ENCODE data around the gene CETP.

The CETP gene

GRCh38 chr16:56961851-56962281, at the start of gene CETP:
TSS of gene CETP (plus strand) at chr16:56961950. CDS start at chr16:56961980, 30 bp downstream.
- CTCF ChIA-PET: interaction anchor here (0.7 kb wide), 1 partner anchor 95 kb away, joined by 3 read pairs; no protein-coding TSS in a partner anchor
- TF ChIP-seq SP1 (IDR thresholded peaks at IDR 0.05) (no peak), FOXA1 (IDR thresholded peaks at IDR 0.05) (no peak), ELF4 (IDR thresholded peaks at IDR 0.05) (no peak), TARDBP (IDR thresholded peaks at IDR 0.05) (no peak), L3MBTL2 (conservative IDR thresholded peaks at IDR 0.05) (no peak), ARNT (IDR thresholded peaks at IDR 0.05) (no peak)
- DNase-seq (ENCODE audit: extremely low spot score): no peak
- POLR2A ChIA-PET: no interaction called here

- CTCF ChIA-PET: no interaction called here
- POLR2A ChIA-PET: interaction anchor here (3.0 kb wide), 1 partner anchor 18 kb away, joined by 15 read pairs; the partner anchor contains the start of gene HERPUD1
- DNase-seq (ENCODE audit: extremely low spot score): no peak
- no peak for TF ChIP-seq ARNT (IDR thresholded peaks at IDR 0.05)
- TF ChIP-seq LEF1 (IDR thresholded peaks at IDR 0.05; ENCODE audit: borderline replicate concordance): no peak
- TF ChIP-seq NFRKB (IDR thresholded peaks at IDR 0.05): no peak
- no peak for TF ChIP-seq HDGF (IDR thresholded peaks at IDR 0.05; ENCODE audit: borderline replicate concordance)
- no peak for TF ChIP-seq ZNF384 (IDR thresholded peaks at IDR 0.05)
- no peak for TF ChIP-seq SUZ12 (IDR thresholded peaks at IDR 0.05)
- TF ChIP-seq SP1 (IDR thresholded peaks at IDR 0.05): no peak
- no peak for TF ChIP-seq FOXK2 (IDR thresholded peaks at IDR 0.05)
Measured at GRCh38 chr16:56912746-56913708, 48.7 kb upstream of the CETP start.

DNA sequence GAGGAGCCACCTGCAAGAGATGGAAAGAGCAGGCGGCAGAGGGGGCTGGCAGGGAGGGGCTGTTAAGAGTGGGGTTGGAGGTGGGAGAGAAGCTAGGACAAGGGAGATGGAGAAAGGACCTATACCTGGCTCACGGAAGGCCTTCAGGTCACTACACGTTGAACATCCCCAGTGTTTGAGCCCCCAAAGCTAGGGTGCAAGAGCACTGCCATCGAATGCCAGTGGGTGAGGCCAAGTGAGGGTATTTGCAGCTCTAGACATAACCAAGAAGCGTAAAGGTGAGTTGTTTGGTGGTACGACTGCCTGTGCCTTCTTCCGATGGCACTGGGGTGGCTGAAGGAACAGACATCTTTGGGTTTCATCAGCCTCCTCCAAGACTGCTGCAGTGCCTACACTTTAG, 46.9 kb upstream of the CETP start:
- ChIA-PET CTCF (no interaction called here), POLR2A (interaction anchor here (1.4 to 3.0 kb wide), 2 partner anchors 16 to 18 kb away, joined by 3 to 15 read pairs; partner anchors contain the start of gene HERPUD1)
- no peak for TF ChIP-seq FOXK2 (IDR thresholded peaks at IDR 0.05)
- TF ChIP-seq CTBP1 (IDR thresholded peaks at IDR 0.05; ENCODE audit: borderline replicate concordance): no peak
- no peak for TF ChIP-seq NFRKB (IDR thresholded peaks at IDR 0.05)
- TF ChIP-seq SUZ12 (IDR thresholded peaks at IDR 0.05): no peak
- no peak for TF ChIP-seq L3MBTL2 (conservative IDR thresholded peaks at IDR 0.05)
- no peak for TF ChIP-seq SP1 (IDR thresholded peaks at IDR 0.05)
- TF ChIP-seq FOXM1 (IDR thresholded peaks at IDR 0.05; ENCODE audit: borderline replicate concordance): no peak
- TF ChIP-seq ZNF384 (IDR thresholded peaks at IDR 0.05): no peak
- no peak for DNase-seq (ENCODE audit: extremely low spot score)

GRCh38 chr16:56915336-56916119, 46.2 kb upstream of the CETP start:
- CTCF ChIA-PET: no interaction called here
- no peak for TF ChIP-seq SP1 (IDR thresholded peaks at IDR 0.05)
- TF ChIP-seq ARNT (IDR thresholded peaks at IDR 0.05): no peak
- TF ChIP-seq PKNOX1 (IDR thresholded peaks at IDR 0.05): no peak
- no peak for TF ChIP-seq BHLHE40 (IDR thresholded peaks at IDR 0.05; ENCODE audit: borderline replicate concordance)
- no peak for TF ChIP-seq ZNF384 (IDR thresholded peaks at IDR 0.05)
- TF ChIP-seq TARDBP (IDR thresholded peaks at IDR 0.05): no peak
- TF ChIP-seq SUZ12 (IDR thresholded peaks at IDR 0.05): no peak
- TF ChIP-seq ELF4 (IDR thresholded peaks at IDR 0.05): no peak
- TF ChIP-seq FOXK2 (IDR thresholded peaks at IDR 0.05): no peak
- TF ChIP-seq L3MBTL2 (conservative IDR thresholded peaks at IDR 0.05): no peak
- no peak for TF ChIP-seq NFRKB (IDR thresholded peaks at IDR 0.05)
- no peak for TF ChIP-seq LEF1 (IDR thresholded peaks at IDR 0.05; ENCODE audit: borderline replicate concordance)
- TF ChIP-seq CTBP1 (IDR thresholded peaks at IDR 0.05; ENCODE audit: borderline replicate concordance): no peak
- no peak for TF ChIP-seq FOXM1 (IDR thresholded peaks at IDR 0.05; ENCODE audit: borderline replicate concordance)
- TF ChIP-seq HDGF (IDR thresholded peaks at IDR 0.05; ENCODE audit: borderline replicate concordance): no peak
- no peak for TF ChIP-seq FOXA1 (IDR thresholded peaks at IDR 0.05)
- no peak for DNase-seq (ENCODE audit: extremely low spot score)
- POLR2A ChIA-PET: interaction anchor here (1.4 to 3.0 kb wide), 2 partner anchors 15 to 17 kb away, joined by 3 to 15 read pairs; partner anchors contain the start of gene HERPUD1

GRCh38 chr16:56916571-56917403, 45.0 kb upstream of the CETP start:
- no peak for DNase-seq (ENCODE audit: extremely low spot score)
- no peak for TF ChIP-seq CTBP1 (IDR thresholded peaks at IDR 0.05; ENCODE audit: borderline replicate concordance)
- TF ChIP-seq BHLHE40 (IDR thresholded peaks at IDR 0.05; ENCODE audit: borderline replicate concordance): no peak
- no peak for TF ChIP-seq HDGF (IDR thresholded peaks at IDR 0.05; ENCODE audit: borderline replicate concordance)
- no peak for TF ChIP-seq LEF1 (IDR thresholded peaks at IDR 0.05; ENCODE audit: borderline replicate concordance)
- TF ChIP-seq ZNF384 (IDR thresholded peaks at IDR 0.05): no peak
- TF ChIP-seq ELF4 (IDR thresholded peaks at IDR 0.05): no peak
- no peak for TF ChIP-seq ARNT (IDR thresholded peaks at IDR 0.05)
- ChIA-PET CTCF (no interaction called here), POLR2A (no interaction called here)

DNA sequence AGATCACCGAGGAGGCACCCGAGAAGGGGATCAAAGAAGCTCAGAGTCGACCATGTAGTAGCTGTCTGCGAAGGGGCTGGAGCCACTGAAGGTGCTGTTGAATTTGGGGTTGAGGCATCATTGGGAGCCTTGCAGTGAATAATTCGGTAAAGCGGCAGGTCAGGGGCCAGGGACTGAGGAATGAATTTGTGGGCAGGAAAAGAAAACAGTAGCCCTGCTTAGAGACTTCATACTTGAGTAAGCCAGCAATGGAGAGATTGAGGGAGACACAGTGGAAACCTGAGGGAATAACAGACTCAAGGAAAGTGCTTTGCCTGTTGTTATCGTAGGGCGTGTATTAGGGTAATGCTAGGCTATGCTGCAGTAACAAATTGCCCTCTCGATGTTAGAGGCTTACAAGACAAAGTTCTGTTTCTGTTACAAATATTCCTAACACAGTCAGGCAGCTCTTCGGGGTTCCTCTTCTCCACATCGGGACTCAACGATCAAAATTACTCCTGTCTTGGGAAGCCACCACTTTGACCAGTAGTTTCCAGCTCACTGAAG, 43.2 kb upstream of the CETP start:
- TF ChIP-seq FOXA1 (IDR thresholded peaks at IDR 0.05) (no peak), L3MBTL2 (conservative IDR thresholded peaks at IDR 0.05) (no peak), ELF4 (IDR thresholded peaks at IDR 0.05) (no peak), FOXM1 (IDR thresholded peaks at IDR 0.05; ENCODE audit: borderline replicate concordance) (no peak), SP1 (IDR thresholded peaks at IDR 0.05) (no peak), NFRKB (IDR thresholded peaks at IDR 0.05) (no peak), FOXK2 (IDR thresholded peaks at IDR 0.05) (no peak), TARDBP (IDR thresholded peaks at IDR 0.05) (no peak), BHLHE40 (IDR thresholded peaks at IDR 0.05; ENCODE audit: borderline replicate concordance) (no peak), PKNOX1 (IDR thresholded peaks at IDR 0.05) (no peak), ARNT (IDR thresholded peaks at IDR 0.05) (no peak), LEF1 (IDR thresholded peaks at IDR 0.05; ENCODE audit: borderline replicate concordance) (no peak), CTBP1 (IDR thresholded peaks at IDR 0.05; ENCODE audit: borderline replicate concordance) (no peak), HDGF (IDR thresholded peaks at IDR 0.05; ENCODE audit: borderline replicate concordance) (no peak), ZNF384 (IDR thresholded peaks at IDR 0.05) (no peak), SUZ12 (IDR thresholded peaks at IDR 0.05) (no peak)
- POLR2A ChIA-PET: interaction anchor here (5.1 kb wide), 1 partner anchor 13 kb away, joined by 24 read pairs; the partner anchor contains the start of gene HERPUD1
- no peak for DNase-seq (ENCODE audit: extremely low spot score)
- CTCF ChIA-PET: no interaction called here

All from HEK293T (cell line).